LHCN-M2 (cell line): ENCODE measurements around the gene RCOR3. TPM values are rescaled to one million over a fixed set of nuclear protein-coding genes. Genes with fewer than 3 reads are reported as not detected.
"Not testable (repeated sequence)": the region's sequence is repeated elsewhere in the genome, so short reads cannot be mapped to it uniquely, and the experiment has no call there.

Experiments used
- DNase-seq: peaks from one replicate; pipeline ENCODE4 v3.0.0-alpha.2; 2012; ENCODE audit warnings: low read depth
- total RNA-seq: library from RNA; depleted of rRNA; stranded (reverse); fragments of >200 nt; gene quantifications from 2 replicates; pipeline ENCODE4 v1.2.3, GENCODE V29; 2014

Gene RCOR3
- total RNA-seq, 1 experiment from 2014 or later = 32.4 TPM

GRCh38 chr1:211340622-211341507 is 81.7 kb downstream of the RCOR3 start:
- no peak for DNase-seq

- no peak for DNase-seq
Observed at GRCh38 chr1:211341999-211342398, 82.8 kb downstream of the RCOR3 start.

GRCh38 chr1:211343607-211344006 is 84.4 kb downstream of the RCOR3 start:
- DNase-seq = no peak

- DNase-seq = no peak
Observed at GRCh38 chr1:211344152-211344618, 85.0 kb downstream of the RCOR3 start.

- DNase-seq = no peak
Observed at GRCh38 chr1:211345719-211346118, 86.6 kb downstream of the RCOR3 start.

GRCh38 chr1:211347077-211347844 is 88.1 kb downstream of the RCOR3 start:
- no peak for DNase-seq

GRCh38 chr1:211348547-211348946 is 89.4 kb downstream of the RCOR3 start:
- DNase-seq = no peak

GRCh38 chr1:211349741-211350140 is 90.6 kb downstream of the RCOR3 start:
- no peak for DNase-seq

GRCh38 chr1:211352055-211352454 is 92.9 kb downstream of the RCOR3 start:
- not testable (repeated sequence) for DNase-seq

- no peak for DNase-seq
Observed at GRCh38 chr1:211352465-211352864, 93.3 kb downstream of the RCOR3 start.

- no peak for DNase-seq
Observed at GRCh38 chr1:211352985-211353515, 93.9 kb downstream of the RCOR3 start.

- no peak for DNase-seq
Observed at GRCh38 chr1:211353562-211354212, 94.5 kb downstream of the RCOR3 start.

GRCh38 chr1:211355873-211356272 is 96.7 kb downstream of the RCOR3 start:
- no peak for DNase-seq

- DNase-seq = peak; percentile 44
Observed at GRCh38 chr1:211356723-211357407, 97.7 kb downstream of the RCOR3 start.

- DNase-seq = no peak
Observed at GRCh38 chr1:211358685-211359084, 99.5 kb downstream of the RCOR3 start.

GRCh38 chr1:211359876-211360275 is 100.7 kb downstream of the RCOR3 start:
- no peak for DNase-seq

GRCh38 chr1:211361202-211361601 is 102.0 kb downstream of the RCOR3 start:
- DNase-seq = no peak
